Testis (tissue), 2 donors: Measurements from ENCODE around the gene STYX.

Experiments
- CTCF ChIP-seq, 3 experiments: fragments of 450-650 bp in 2 of 3; fragments of 200-600 bp in 1 of 3; sonication (generic) in 1 of 3; IDR thresholded peaks; one replicate each; pipeline ENCODE4 v1.5.1; 2016 to 2019; ENCODE audit warnings: antibody characterized with exemption in 3 of 3, mild to moderate bottlenecking in 2 of 3, moderate library complexity in 1 of 3
- POLR2A ChIP-seq: fragments of 450-650 bp; IDR thresholded peaks from one replicate; pipeline ENCODE4 v1.6.1; 2017; ENCODE audit warnings: antibody characterized with exemption, mild to moderate bottlenecking, moderate library complexity

DNA sequence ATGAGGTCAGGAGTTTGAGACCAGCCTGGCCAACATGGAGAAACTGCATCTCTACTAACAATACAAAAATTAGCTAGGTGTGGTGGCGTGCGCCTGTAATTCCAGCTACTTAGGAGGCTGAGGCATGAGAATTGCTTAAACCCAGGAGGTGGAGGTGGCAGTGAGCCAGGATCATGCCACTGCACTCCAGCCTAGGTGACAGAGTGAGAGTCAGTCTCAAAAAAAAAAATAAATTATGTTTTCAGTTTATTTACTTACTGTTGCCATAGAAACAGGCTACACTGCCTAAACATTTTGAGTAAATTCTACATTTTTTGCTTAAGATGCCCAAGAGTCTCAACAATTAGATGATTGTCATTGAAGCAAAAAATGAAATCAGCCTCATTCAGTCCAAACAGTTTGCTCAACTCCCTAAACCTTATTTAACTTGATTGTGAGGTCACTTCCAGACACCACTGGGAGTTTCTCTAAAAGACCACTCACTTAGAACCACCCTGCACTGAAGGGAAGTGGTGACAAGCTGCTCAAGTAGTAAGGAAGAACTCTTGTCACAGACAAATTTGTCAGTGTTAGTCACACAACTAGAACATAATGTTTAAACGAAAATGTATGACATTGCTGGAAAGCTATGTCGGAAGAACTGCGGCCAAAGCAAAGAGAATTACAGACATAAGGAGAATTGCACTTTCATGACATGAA lies 71.2 kb downstream of the STYX start:
- TF ChIP-seq CTCF (IDR thresholded peaks at IDR 0.05) (no peak), POLR2A (no peak)
